Measurements from ENCODE around the gene RNF223. TPM values are rescaled to one million over a fixed set of nuclear protein-coding genes. Genes with fewer than 3 reads are reported as not detected.

RNF223 gene
- polyA plus RNA-seq, 2 of the 4 experiments (the other 2 are of a cell fraction), result 0.08 TPM; not detected in 1

- Histone ChIP-seq H3K4me3 (no peak overlapping the region), H3K4me2 (no peak overlapping the region), H3K9me3 (no peaks in the 10 kb centered on the region), H3K4me1 (peaks cover 9% of the 10 kb centered on the region; the same call in 1 of the 3 replicates), H3K27ac (no peak overlapping the region)
- CTCF ChIA-PET, result interaction anchor here (1.1 to 1.5 kb wide), 3 partner anchors 14 to 97 kb away, joined by 3 to 4 read pairs (median 4); no protein-coding TSS in a partner anchor
- POLR2A ChIA-PET, result no interaction called here
- no peak for TF ChIP-seq SMC3 (IDR thresholded peaks at IDR 0.05)
- no peak for TF ChIP-seq EHMT2 (IDR thresholded peaks at IDR 0.05; ENCODE audit: low read depth)
- no peak for TF ChIP-seq BCL3 (IDR thresholded peaks at IDR 0.05)
- TF ChIP-seq GATA3 (IDR thresholded peaks at IDR 0.05; ENCODE audit: borderline replicate concordance), result no peak
- no peak for TF ChIP-seq HOXB13 (CRISPR knock-in tag; IDR thresholded peaks at IDR 0.05; ENCODE audit: low read depth)
- TF ChIP-seq EHF (CRISPR knock-in tag; IDR thresholded peaks at IDR 0.05), result no peak
- no peak for TF ChIP-seq JUN (IDR thresholded peaks at IDR 0.05)
- TF ChIP-seq MYC (IDR thresholded peaks at IDR 0.05; ENCODE audit: borderline replicate concordance, low read length), result no peak
- no peak for TF ChIP-seq MAFK (IDR thresholded peaks at IDR 0.05; ENCODE audit: partially characterized antibody)
- no peak for TF ChIP-seq HMGXB4 (CRISPR knock-in tag; IDR thresholded peaks at IDR 0.05; ENCODE audit: borderline replicate concordance)
- TF ChIP-seq TFCP2L1 (CRISPR knock-in tag; IDR thresholded peaks at IDR 0.05), result no peak
- no peak for TF ChIP-seq EP300 (IDR thresholded peaks at IDR 0.05)
- 83% methylated on average over 17 of the region's 52 CpGs for WGBS (ENCODE audit: missing lambda C conversion rate)
- ATAC-seq (no peak), FAIRE-seq (no peak), DNase-seq (ENCODE audit: low read depth in 1 of 2, low spot score in 1 of 2) (no peak)
These were observed 7.5 kb upstream of the RNF223 start for GRCh38 chr1:1081311-1082238.

- FAIRE-seq, result no peak
- H3K4me1 ChIP-seq, result peaks cover 9% of the 10 kb centered on the region; the same call in 1 of the 3 replicates
- TF ChIP-seq FOSL2 (IDR thresholded peaks at IDR 0.05), result no peak
- TF ChIP-seq FOSL2 (CRISPR knock-in tag; IDR thresholded peaks at IDR 0.05), result no peak
- no peak for TF ChIP-seq POLR2A (IDR thresholded peaks at IDR 0.05; ENCODE audit: low read length)
- TF ChIP-seq PHF8 (IDR thresholded peaks at IDR 0.05; ENCODE audit: borderline replicate concordance, low read depth), result no peak
- TF ChIP-seq HMGXB4 (CRISPR knock-in tag; IDR thresholded peaks at IDR 0.05; ENCODE audit: borderline replicate concordance), result no peak
- TF ChIP-seq HOXA7 (CRISPR knock-in tag; IDR thresholded peaks at IDR 0.05), result no peak
- TF ChIP-seq HOXB5 (CRISPR knock-in tag; IDR thresholded peaks at IDR 0.05), result no peak
- TF ChIP-seq CHD4 (IDR thresholded peaks at IDR 0.05; ENCODE audit: borderline replicate concordance), result no peak
- TF ChIP-seq, protein P1, sequence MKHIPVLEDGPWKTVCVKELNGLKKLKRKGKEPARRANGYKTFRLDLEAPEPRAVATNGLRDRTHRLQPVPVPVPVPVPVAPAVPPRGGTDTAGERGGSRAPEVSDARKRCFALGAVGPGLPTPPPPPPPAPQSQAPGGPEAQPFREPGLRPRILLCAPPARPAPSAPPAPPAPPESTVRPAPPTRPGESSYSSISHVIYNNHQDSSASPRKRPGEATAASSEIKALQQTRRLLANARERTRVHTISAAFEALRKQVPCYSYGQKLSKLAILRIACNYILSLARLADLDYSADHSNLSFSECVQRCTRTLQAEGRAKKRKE (CRISPR knock-in tag; IDR thresholded peaks at IDR 0.05; ENCODE audit: low read depth), result no peak
- no peak for TF ChIP-seq CBX2 (IDR thresholded peaks at IDR 0.05; ENCODE audit: borderline replicate concordance, low read depth)
- no peak for TF ChIP-seq TFCP2L1 (CRISPR knock-in tag; IDR thresholded peaks at IDR 0.05)
- TF ChIP-seq HEYL (CRISPR knock-in tag; IDR thresholded peaks at IDR 0.05), result no peak
- TF ChIP-seq, protein P2, sequence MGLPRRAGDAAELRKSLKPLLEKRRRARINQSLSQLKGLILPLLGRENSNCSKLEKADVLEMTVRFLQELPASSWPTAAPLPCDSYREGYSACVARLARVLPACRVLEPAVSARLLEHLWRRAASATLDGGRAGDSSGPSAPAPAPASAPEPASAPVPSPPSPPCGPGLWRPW (IDR thresholded peaks at IDR 0.05), result no peak
- TF ChIP-seq MAFK (IDR thresholded peaks at IDR 0.05; ENCODE audit: partially characterized antibody), result no peak
- TF ChIP-seq CEBPB (IDR thresholded peaks at IDR 0.05), result no peak
- H3K4me2 ChIP-seq, result no peak overlapping the region
- no peaks in the 10 kb centered on the region for H3K9me3 ChIP-seq
- CTCF ChIA-PET, result interaction anchor here (1.3 kb wide), 1 partner anchor 17 kb away, joined by 4 read pairs; no protein-coding TSS in a partner anchor
- POLR2A ChIA-PET, result no interaction called here
- WGBS (ENCODE audit: missing lambda C conversion rate), result 75% methylated on average over 7 of the region's 9 CpGs
- no peak overlapping the region for H3K4me3 ChIP-seq
- DNase-seq (ENCODE audit: low read depth in 1 of 2, low spot score in 1 of 2), result no peak
- no peak overlapping the region for H3K27ac ChIP-seq
- ATAC-seq, result no peak
These were observed 6.8 kb upstream of the RNF223 start for GRCh38 chr1:1080951-1081310.
